Mucosa of stomach (tissue), 1 donor: ENCODE measurements around the gene YBX2.
"Not testable (repeated sequence)": the region's sequence is repeated elsewhere in the genome, so short reads cannot be mapped to it uniquely, and the experiment has no call there.

Experiments
- H3K27me3 ChIP-seq: one replicate; pipeline ENCODE4 v1.7.0; 2013; ENCODE audit warnings: mild to moderate bottlenecking, low read length; ENCODE audit not compliant: control insufficient read depth, insufficient read depth
- H3K36me3 ChIP-seq: one replicate; pipeline ENCODE4 v1.7.0; 2013; ENCODE audit warnings: low read length; ENCODE audit not compliant: control insufficient read depth, insufficient read depth
- H3K4me1 ChIP-seq: one replicate; pipeline ENCODE4 v1.7.0; 2013; ENCODE audit warnings: mild to moderate bottlenecking, low read length; ENCODE audit not compliant: control insufficient read depth, insufficient read depth
- H3K4me3 ChIP-seq: one replicate; pipeline ENCODE4 v1.7.0; 2013; ENCODE audit warnings: low read length
- H3K9ac ChIP-seq: one replicate; pipeline ENCODE4 v1.7.0; 2013; ENCODE audit warnings: mild to moderate bottlenecking, low read length, moderate library complexity
- H3K9me3 ChIP-seq: one replicate; pipeline ENCODE4 v1.7.0; 2013; ENCODE audit warnings: mild to moderate bottlenecking, low read length, moderate library complexity; ENCODE audit not compliant: control insufficient read depth
- donor health status: Pancreatic carcinoma.

YBX2 gene

DNA sequence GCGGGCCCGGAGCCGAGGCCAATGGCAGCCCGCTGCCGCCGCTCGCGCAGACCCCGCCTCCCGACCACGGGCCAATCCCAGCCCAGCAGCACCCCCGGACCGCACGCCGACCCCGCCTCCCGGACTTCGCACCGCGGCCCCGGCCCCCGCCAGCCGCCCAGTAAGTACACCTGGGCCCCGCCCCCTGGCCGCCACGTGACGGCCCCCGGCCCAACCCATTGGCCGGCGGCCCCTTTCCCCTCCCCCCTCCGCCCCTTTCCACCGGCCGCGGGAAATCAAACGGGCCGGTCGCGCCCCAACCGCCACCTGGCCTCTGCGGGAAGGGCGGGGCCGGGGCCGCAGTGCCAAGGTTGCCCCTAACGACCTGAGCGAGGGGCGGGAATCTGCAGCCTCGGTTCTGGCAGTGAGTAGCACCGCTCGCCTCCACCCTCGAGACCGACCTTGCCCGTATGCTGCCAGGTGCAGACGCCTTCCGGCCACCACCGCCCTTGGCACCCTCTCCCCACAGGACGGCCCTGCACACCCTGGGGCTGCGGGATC, at the start of gene YBX2:
Gene YBX2 (minus strand): TSS at position 26 of the 540 bp plus-strand sequence. CDS start 139 bp downstream, outside the sequence.
- Histone ChIP-seq H3K36me3 (no peaks in the 10 kb centered on the region), H3K9me3 (no peaks in the 10 kb centered on the region), H3K4me1 (peaks cover 19% of the 10 kb centered on the region), H3K27me3 (peaks cover 19% of the 10 kb centered on the region), H3K4me3 (no peak within 1 kb of the TSS), H3K9ac (no peak within 1 kb of the TSS)

DNA sequence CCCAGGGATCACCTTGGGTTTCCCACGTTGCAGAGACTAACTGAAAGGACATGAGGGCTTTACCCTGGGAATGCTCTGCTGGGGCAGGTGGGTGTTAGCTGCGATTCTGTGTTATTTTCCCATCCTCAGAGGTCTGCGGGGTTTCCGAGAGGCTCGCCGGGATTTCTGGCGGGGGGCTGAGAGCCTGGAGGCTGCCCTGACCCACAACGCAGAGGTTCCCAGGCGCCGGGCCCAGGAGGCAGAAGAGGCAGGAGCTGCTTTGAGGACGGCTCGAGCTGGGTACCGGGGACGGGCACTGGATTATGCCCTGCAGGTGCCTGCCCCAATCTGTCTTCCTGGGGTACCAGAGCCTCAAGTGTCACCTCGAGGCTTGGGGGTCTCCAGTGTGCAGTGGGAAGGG, 48.8 kb upstream of the YBX2 start:
- Histone ChIP-seq H3K9me3 (no peaks in the 10 kb centered on the region), H3K4me1 (no peaks in the 10 kb centered on the region), H3K36me3 (no peaks in the 10 kb centered on the region), H3K27me3 (peaks cover 28% of the 10 kb centered on the region), H3K4me3 (no peak overlapping the region), H3K9ac (no peak overlapping the region)

DNA sequence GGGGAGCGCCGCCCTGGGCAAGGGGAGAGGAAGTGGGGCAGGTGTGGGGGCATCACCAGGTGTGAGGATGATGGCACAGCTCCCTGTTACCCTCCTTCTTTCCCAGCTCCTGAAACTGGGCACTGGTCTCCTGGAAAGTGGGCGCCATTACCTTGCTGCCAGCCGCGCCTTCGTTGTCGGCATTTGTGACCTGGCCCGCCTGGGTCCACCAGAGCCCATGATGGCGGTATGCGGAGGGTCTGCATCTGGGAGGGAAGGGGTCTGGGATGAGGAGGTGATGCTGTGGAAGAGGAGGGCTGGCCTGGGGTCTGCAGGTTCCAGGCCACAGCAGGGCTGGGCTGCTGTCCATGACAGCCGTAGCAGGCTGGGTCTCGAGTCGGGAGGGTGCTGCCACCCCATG, 47.4 kb upstream of the YBX2 start:
- Histone ChIP-seq H3K9me3 (no peaks in the 10 kb centered on the region), H3K36me3 (no peaks in the 10 kb centered on the region), H3K4me1 (no peaks in the 10 kb centered on the region), H3K9ac (no peak overlapping the region), H3K4me3 (no peak overlapping the region), H3K27me3 (peaks cover 28% of the 10 kb centered on the region)

DNA sequence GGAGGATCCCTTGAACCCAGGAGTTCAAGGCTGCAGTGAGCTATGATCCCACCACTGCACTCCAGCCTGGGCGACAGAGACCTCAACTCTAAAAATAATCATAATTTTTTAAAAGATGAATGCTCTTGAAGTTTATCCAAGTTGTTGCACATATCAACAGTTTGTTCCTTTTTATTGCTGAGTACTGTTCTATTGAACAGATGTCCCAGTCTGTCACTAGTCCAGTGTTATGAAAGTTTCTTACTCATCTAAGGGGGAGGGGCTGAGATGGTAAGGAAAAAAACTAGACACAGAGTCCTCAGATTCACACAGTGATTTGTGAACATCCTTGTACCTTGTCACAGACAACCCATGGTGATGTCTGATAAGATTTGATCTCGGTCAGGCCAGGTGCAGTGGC, 45.7 kb upstream of the YBX2 start:
- no peak overlapping the region for H3K4me3 ChIP-seq
- H3K36me3 ChIP-seq, result no peaks in the 10 kb centered on the region
- no peaks in the 10 kb centered on the region for H3K4me1 ChIP-seq
- H3K9ac ChIP-seq, result no peak overlapping the region
- no peaks in the 10 kb centered on the region for H3K9me3 ChIP-seq
- peaks cover 38% of the 10 kb centered on the region for H3K27me3 ChIP-seq

DNA sequence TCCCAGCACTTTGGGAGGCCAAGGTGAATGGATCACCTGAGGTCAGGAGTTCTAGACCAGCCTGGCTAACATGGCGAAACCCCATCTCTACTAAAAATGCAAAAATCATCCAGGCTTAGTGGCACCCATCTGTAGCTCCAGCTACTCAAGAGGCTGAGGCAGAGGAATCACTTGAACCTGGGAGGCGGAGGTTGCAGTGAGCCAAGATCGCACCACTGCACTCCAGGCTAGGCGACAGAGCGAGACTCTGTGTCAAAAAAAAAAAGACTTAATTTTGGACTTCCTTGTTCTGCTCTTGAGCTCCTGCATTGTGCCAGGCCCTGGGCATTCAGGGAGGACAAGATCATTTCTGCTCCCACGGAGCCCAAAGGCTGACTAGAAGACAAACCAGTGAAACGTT, 43.2 kb upstream of the YBX2 start:
- H3K9ac ChIP-seq, H3K36me3 ChIP-seq, H3K9me3 ChIP-seq, H3K4me3 ChIP-seq, H3K4me1 ChIP-seq: not testable (repeated sequence)
- peaks cover 19% of the 10 kb centered on the region for H3K27me3 ChIP-seq

DNA sequence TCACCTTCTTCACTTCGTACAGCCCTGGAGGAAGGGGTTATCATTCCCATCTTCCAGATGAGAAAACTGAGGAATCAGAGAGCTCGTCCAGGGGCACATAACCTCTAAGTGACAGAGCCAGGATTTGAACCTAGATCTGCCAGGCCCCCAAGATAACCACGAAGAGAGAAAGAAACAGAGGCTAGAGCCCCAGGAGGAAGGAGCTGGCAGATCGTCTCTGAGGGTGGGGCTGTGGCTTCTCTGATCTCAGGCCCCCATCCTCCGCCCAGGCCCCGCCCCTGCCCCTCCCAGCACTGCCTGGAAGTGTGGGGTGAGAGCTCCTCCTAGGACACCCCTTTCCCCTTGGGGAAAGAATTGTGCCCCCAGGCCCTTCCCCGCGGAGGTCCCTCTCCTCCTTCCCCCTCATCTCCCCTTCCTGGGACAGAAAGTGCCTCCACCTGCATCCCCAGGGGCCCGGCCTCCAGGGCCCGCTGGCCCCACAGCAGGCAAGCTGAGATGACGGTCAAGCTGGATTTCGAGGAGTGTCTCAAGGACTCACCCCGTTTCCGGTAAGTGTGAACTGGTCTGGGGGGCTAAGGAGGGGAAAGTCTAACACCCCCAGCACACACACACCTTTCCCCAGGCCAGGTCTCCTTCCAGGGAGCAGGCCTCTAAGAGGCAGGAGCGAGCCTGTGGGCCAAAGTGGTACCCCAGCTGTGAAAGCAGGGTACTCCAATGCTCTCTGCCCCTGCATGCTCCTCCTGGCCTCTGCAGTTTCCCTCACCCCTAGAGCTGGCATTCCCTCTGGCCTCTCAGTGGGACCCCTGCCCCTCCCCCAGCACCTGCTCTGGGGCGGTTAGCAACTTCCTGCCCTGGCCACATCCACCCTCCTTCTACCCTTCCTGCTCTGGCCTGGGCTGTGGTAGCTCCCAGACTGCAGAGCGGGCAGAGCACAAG, 42.1 kb upstream of the YBX2 start, which contains the start of gene ACAP1:
Gene ACAP1 (plus strand): TSS at position 290 of the 936 bp plus-strand sequence. CDS start 206 bp downstream, at position 496.
- H3K36me3 ChIP-seq, result no peaks in the 10 kb centered on the region
- H3K4me3 ChIP-seq, result no peak within 1 kb of the TSS
- no peaks in the 10 kb centered on the region for H3K9me3 ChIP-seq
- no peaks in the 10 kb centered on the region for H3K4me1 ChIP-seq
- peak within 1 kb of the TSS; percentile 12 for H3K9ac ChIP-seq
- H3K27me3 ChIP-seq, result peaks cover 11% of the 10 kb centered on the region

DNA sequence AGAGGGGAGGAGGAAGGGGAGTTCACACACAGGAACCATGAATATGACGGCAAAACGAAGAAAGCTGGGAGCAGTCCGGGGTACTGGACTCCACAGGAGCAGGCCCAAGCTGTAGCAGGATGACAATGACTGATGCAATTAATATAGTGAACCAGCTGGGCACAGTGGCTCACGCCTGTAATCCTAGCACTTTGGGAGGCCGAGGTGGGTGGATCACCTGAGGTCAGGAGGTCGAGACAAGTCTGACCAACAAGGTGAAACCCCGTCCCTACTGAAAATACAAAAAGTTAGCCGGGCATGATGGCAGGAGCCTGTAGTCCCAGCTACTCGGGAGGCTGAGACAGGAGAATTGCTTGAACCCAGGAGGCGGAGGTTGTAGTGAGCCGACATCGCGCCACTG, 41.3 kb upstream of the YBX2 start:
- H3K9me3 ChIP-seq, H3K4me3 ChIP-seq, H3K36me3 ChIP-seq, H3K9ac ChIP-seq, H3K4me1 ChIP-seq: not testable (repeated sequence)
- peaks cover 11% of the 10 kb centered on the region for H3K27me3 ChIP-seq

DNA sequence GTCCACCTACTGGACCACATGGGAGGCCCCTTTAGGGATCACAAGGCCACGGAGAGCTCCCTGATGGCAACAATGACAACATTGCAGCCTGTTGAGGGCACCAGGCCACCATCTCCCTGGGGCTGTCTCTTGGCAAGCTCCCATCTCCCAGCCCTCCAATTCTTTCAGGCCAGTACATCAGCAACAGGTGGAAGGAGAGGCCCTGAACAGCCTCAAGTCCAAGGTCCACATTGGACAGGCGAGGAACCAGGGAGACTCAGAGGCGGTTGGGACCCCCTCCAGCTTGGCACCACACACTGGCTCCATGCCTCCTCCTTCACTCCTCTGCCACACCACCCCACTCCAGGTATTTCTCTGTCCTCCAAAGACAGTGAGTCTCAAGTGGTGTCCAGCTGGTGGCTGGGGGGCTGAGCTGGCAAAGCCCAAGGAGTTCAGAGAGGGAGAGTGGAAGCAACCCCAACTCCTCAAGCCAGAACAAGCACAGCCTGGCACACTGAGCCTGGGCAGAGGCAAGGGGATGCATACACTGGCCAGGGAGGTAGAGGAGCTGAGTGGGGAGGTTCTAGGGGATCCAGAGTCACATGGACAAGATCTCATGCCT, 40.6 kb upstream of the YBX2 start:
- Histone ChIP-seq H3K4me3 (no peak overlapping the region), H3K9me3 (no peaks in the 10 kb centered on the region), H3K9ac (no peak overlapping the region), H3K36me3 (no peaks in the 10 kb centered on the region), H3K27me3 (peaks cover 11% of the 10 kb centered on the region), H3K4me1 (no peaks in the 10 kb centered on the region)

DNA sequence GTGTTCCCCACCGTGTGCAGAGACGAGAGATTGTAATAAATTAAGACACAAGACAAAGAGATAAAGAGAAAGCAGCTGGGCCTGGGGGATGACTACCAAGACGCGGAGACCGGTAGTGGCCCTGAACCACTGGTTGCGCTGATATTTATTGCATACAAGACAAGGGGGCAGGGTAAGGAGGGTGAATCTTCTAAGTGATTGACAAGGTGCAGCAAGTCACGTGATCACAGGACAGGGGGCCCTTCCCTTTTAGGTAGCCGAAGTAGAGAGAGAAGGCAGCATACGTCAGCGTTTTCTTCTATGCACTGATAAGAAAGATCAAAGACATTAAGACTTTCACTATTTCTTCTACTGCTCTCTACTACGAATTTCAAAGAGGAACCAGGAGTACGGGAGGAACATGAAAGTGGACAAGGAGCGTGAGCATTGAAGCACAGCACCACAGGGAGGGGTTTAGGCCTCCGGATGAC, 38.2 kb upstream of the YBX2 start:
- not testable (repeated sequence) for H3K9me3 ChIP-seq, H3K4me3 ChIP-seq, H3K4me1 ChIP-seq, H3K36me3 ChIP-seq, H3K9ac ChIP-seq
- H3K27me3 ChIP-seq, result peaks cover 11% of the 10 kb centered on the region

DNA sequence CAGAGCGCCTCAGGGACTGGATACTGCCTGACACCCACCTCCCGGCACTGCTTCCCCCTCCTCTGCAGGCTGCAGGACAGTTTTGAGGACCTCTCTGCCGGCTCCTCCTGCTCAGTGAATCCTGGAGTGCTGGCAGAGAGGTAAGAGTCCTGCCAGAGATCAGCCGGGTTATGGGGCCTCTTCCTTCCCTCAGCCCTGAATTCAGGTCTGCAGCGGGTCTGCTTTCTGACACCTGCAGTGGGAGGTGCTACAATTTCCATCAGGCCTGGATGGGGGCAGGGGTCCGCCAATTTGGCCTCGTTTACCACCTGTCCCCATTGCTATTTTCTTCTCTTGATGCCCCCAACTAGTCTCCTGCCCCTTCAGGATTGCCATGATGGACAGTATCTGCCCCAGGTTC, 37.7 kb upstream of the YBX2 start:
- Histone ChIP-seq H3K9me3 (no peaks in the 10 kb centered on the region), H3K4me1 (peaks cover 6% of the 10 kb centered on the region), H3K36me3 (no peaks in the 10 kb centered on the region), H3K9ac (no peak overlapping the region), H3K27me3 (peaks cover 11% of the 10 kb centered on the region), H3K4me3 (no peak overlapping the region)

DNA sequence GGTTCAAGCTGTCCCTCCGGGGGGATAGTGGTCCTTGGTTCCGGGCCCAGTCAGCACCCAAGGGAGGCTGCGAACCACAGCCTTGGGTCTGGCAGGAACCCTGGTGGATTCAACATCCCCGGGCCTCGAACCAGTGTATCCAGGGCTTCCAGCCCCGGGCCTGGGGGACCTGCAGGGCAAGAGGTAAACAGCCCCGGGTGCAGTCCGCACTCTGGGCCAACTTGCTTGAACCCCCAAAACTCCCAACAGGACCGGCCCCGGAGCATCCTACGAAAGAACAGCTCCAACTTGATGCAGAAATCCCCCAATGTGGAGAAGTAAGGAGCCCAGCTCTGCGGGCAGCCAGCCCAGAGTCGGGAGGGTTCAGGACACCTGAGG, 36.2 kb upstream of the YBX2 start:
- Histone ChIP-seq H3K4me1 (peaks cover 6% of the 10 kb centered on the region), H3K27me3 (no peaks in the 10 kb centered on the region), H3K36me3 (no peaks in the 10 kb centered on the region), H3K4me3 (no peak overlapping the region), H3K9ac (no peak overlapping the region), H3K9me3 (no peaks in the 10 kb centered on the region)

DNA sequence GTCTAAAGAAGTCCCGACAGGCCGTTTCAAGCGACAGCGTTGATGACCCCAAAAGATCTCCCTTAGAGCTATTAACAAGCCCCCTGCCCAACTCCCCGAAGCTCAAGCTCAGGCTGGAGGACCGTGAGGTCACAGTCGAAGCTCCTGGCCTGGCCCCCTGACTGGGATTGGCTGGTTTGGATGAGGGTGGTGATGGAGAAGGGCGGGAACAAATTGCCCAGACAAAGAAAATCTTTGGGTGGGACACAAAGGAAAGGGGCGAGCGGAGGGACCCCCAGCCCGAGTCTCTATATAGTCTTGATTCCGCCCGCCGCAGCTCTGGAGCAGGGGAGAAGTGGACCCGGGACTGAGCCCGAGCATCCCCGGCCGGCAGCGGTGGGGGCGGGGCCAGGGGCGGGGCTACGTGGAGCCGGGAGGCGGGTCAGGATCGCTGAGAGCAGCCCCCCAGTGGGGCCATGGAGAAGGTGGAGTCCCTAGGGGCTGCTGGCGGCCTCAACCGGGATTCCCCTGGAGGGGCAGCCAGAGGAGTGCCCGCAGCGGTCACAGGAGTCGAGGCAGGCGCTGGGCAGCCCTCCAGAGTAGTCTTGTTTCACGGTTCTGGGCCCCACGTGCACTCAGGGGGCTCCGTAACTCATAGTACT, 35.7 kb upstream of the YBX2 start:
- H3K36me3 ChIP-seq, result no peaks in the 10 kb centered on the region
- peaks cover 6% of the 10 kb centered on the region for H3K4me1 ChIP-seq
- peak overlapping the region; percentile 95 for H3K4me3 ChIP-seq
- no peaks in the 10 kb centered on the region for H3K9me3 ChIP-seq
- no peaks in the 10 kb centered on the region for H3K27me3 ChIP-seq
- H3K9ac ChIP-seq, result peak overlapping the region; percentile 79
